HCT116 (cell line): ENCODE data around the gene ZNF202.

Source experiments
- ATF3 ChIP-seq: IDR thresholded peaks from 2 replicates; pipeline ENCODE4 v1.6.1; 2012
- CEBPB ChIP-seq: IDR thresholded peaks from 2 replicates; pipeline ENCODE4 v1.6.1; 2012; ENCODE audit warnings: low read depth
- CTCF ChIP-seq, 3 experiments: fragments of 200-600 bp in 1 of 3; sonication (generic) in 1 of 3; IDR thresholded peaks in 2 of 3; conservative IDR thresholded peaks in 1 of 3; 2 replicates each; pipeline ENCODE4 v1.5.1; 2012 to 2017; ENCODE audit warnings: low read depth in 2 of 3, low read length in 2 of 3, antibody characterized with exemption in 1 of 3, borderline replicate concordance in 1 of 3, control low read depth in 1 of 3, mild to moderate bottlenecking in 1 of 3, mixed read lengths in 1 of 3, mixed run types in 1 of 3, moderate library complexity in 1 of 3; ENCODE audit not compliant: insufficient read depth in 1 of 3
- EGR1 ChIP-seq: IDR thresholded peaks from 2 replicates; pipeline ENCODE4 v1.6.1; 2012; ENCODE audit warnings: low read depth
- EZH2 ChIP-seq: fragments of 200-600 bp; sonication (generic); IDR thresholded peaks from 2 replicates; pipeline ENCODE4 v1.6.1; 2017; ENCODE audit warnings: antibody characterized with exemption, mixed run types
- EZH2phosphoT487 ChIP-seq: fragments of 200-600 bp; IDR thresholded peaks from 2 replicates; pipeline ENCODE4 v1.6.1; 2018; ENCODE audit warnings: antibody characterized with exemption, borderline replicate concordance
- POLR2AphosphoS5 ChIP-seq: IDR thresholded peaks from 2 replicates; pipeline ENCODE4 v1.6.1; 2011; ENCODE audit warnings: mild to moderate bottlenecking, low read depth, low read length, moderate library complexity
- REST ChIP-seq: IDR thresholded peaks from 2 replicates; pipeline ENCODE4 v1.6.1; 2012; ENCODE audit warnings: low read depth
- SP1 ChIP-seq: IDR thresholded peaks from 2 replicates; pipeline ENCODE4 v1.6.1; 2012; ENCODE audit warnings: low read depth
- TCF7L2 ChIP-seq: IDR thresholded peaks from 2 replicates; pipeline ENCODE4 v1.7.0; 2011; ENCODE audit warnings: borderline replicate concordance, inconsistent platforms; ENCODE audit not compliant: insufficient read depth, insufficient read length; ENCODE audit errors: extremely low read depth
- YY1 ChIP-seq: IDR thresholded peaks from 2 replicates; pipeline ENCODE4 v1.6.1; 2011; ENCODE audit warnings: low read length, low read depth, moderate library complexity, mild to moderate bottlenecking; ENCODE audit not compliant: insufficient replicate concordance; ENCODE audit errors: extremely low read depth
- ZFX ChIP-seq: fragments of 450-650 bp; IDR thresholded peaks from 2 replicates; pipeline ENCODE4 v1.6.1; 2017
- ZNF274 ChIP-seq: fragments of 200-500 bp; sonication (Bioruptor generic); IDR thresholded peaks from 2 replicates; pipeline ENCODE4 v1.6.1; 2014; ENCODE audit warnings: mild to moderate bottlenecking, low read depth, low read length, inconsistent platforms

- TF ChIP-seq ZFX = no peak
- no peak for TF ChIP-seq CTCF (IDR thresholded peaks at IDR 0.05 in 2 of 3, conservative IDR thresholded peaks at IDR 0.05 in 1 of 3; ENCODE audit: borderline replicate concordance in 1 of 3, insufficient read depth in 1 of 3, low read depth in 2 of 3, low read length in 2 of 3)
- no peak for TF ChIP-seq EZH2
- no peak for TF ChIP-seq REST
- TF ChIP-seq SP1 = no peak
- TF ChIP-seq EGR1 = no peak
- no peak for TF ChIP-seq POLR2AphosphoS5
- TF ChIP-seq EZH2phosphoT487 = no peak
- no peak for TF ChIP-seq ATF3
- TF ChIP-seq YY1 = no peak
- TF ChIP-seq TCF7L2 = no peak
- no peak for TF ChIP-seq ZNF274
- no peak for TF ChIP-seq CEBPB
These were observed 4.4 kb upstream of the ZNF202 start for GRCh38 chr11:123745764-123746451.
